ENCODE data around the gene DGKG.

GRCh38 chr3:186194451-186194811 is 167.6 kb downstream of the DGKG start:
- TF ChIP-seq POLR2A (IDR thresholded peaks at IDR 0.05) = no peak
- no peak for TF ChIP-seq CTCF (IDR thresholded peaks at IDR 0.05)
- no peak for TF ChIP-seq POLR2AphosphoS5 (IDR thresholded peaks at IDR 0.05)
